Activated CD8-positive, alpha-beta memory T cell treated with anti-CD3 and anti-CD28 coated beads, Interleukin-2, amount 50 U/mL, for 48 hours (primary cell): ENCODE results near the gene PMPCA.
"Not testable (repeated sequence)": the region's sequence is repeated elsewhere in the genome, so short reads cannot be mapped to it uniquely, and the experiment has no call there.

Experiments used
- DNase-seq: peaks from one replicate; pipeline ENCODE4 v3.0.0-alpha.2; 2020

Gene PMPCA

DNA sequence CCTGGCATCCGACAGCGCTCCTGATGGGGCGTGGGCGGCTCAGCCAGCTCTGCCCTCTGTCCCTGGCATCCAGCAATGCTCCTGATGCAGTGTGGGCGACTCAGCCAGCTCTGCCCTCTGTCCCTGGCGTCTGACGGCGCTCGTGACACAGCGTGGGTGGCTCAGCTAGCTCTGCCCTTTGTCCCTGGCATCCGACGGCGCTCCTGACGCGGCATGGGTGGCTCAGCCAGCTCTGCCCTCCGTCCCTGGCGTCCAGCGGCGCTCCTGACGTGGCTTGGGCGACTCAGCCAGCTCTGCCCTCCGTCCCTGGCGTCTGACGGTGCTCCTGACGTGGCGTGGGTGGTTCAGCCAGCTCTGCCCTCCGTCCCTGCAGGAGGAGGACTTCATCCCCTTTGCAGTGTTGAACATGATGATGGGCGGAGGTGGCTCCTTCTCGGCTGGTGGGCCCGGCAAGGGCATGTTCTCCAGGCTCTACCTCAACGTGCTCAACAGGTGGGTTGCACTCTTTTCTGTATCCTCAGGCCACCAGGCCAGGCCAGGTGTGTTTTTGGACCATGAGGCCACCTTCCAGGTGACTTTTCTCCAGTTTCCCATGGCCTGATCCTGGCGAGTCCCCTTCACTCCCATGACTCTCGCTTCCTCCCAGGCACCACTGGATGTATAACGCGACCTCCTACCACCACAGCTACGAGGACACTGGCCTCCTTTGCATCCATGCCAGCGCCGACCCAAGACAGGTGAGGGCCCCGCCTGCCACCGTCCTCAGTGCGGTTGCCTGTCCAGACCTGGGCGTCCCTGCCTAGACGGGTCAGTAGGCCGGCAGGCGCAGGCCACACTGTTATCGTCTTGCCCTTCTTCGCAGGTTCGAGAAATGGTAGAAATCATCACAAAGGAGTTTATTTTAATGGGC is 8.0 kb downstream of the PMPCA start:
- no peak for DNase-seq

DNA sequence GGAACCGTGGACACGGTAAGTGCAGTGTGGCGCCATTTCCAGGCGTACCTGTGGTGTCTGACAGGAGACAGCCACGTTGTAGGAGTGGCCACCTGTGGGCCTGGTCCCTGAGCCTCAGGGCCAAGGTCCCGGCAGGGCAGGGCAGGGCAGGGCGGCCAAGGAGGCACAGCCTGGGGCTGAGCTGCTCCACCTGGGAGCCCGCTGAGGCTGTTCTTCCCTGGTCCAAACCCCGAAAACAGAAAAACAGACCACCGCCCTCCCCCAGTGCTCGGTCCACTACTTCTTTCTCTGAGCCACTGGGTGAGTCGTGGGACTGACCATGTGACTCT is 8.6 kb downstream of the PMPCA start:
- no peak for DNase-seq

DNA sequence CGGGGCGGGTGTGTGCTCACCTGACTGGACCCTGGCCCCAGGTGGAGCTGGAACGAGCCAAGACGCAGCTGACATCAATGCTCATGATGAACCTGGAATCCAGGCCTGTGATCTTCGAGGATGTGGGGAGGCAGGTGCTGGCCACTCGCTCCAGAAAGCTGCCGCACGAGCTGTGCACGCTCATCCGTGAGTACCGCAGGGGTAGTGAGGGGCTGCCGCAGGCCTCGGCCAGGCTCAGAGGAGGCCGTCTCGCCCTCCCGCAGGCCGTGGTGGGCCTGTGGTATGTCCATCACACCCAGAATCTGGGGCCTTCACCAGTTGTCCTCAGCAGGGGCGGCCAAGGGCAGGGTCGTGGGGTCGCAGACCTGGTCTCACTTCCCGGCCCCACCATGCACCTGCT is 11.3 kb downstream of the PMPCA start:
- no peak for DNase-seq

DNA sequence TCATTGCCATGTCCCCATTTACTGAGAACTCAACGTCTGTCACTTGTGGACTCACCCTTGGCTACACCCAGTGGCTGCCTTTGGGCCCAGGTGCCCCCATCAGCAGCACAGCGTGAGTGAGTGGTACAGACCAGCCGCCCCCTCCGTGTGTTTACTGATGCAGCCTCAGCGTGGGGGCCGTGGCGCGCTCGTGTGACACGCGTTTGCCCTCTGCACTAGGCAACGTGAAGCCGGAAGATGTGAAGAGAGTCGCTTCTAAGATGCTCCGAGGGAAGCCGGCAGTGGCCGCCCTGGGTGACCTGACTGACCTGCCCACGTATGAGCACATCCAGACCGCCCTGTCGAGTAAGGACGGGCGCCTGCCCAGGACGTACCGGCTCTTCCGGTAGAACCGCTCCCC is 12.4 kb downstream of the PMPCA start:
- DNase-seq: no peak

GRCh38 chr9:136423432-136424146 is 13.1 kb downstream of the PMPCA start:
- DNase-seq: no peak

- DNase-seq: no peak
Measured at GRCh38 chr9:136424750-136425362, 14.4 kb downstream of the PMPCA start.

GRCh38 chr9:136425367-136425766 is 14.9 kb downstream of the PMPCA start:
- DNase-seq: not testable (repeated sequence)

GRCh38 chr9:136426787-136427186 is 16.3 kb downstream of the PMPCA start:
- no peak for DNase-seq

DNA sequence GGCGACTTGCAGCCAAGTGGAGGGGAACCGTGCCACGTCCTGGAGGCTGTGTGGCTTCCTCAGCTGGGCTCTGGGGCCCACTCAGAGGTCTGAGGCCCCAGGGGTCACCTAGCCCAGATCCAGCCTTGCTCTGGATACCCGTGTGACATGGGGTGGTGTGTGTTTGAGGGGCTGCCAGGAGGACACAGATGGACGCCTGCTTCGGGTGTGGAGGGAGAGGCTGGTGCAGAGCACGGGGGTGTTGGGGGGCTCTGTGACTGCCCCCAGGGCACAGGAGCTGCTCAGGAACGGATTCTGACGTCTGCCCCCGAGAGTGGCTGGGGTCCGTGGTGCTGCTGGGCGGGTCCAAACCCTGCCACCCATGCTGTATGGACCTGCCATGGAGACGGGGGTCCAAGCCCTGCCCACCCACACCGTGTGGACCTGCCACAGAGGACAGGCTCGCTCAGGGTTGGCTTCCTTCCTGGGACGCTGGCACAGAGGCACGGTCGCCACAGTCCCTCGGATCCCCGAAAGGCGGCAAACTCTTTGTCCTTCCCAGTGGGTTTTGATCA is 18.7 kb downstream of the PMPCA start:
- DNase-seq: no peak

- DNase-seq: no peak
Measured at GRCh38 chr9:136429683-136430491, 19.4 kb downstream of the PMPCA start.

- no peak for DNase-seq
Measured at GRCh38 chr9:136430588-136431234, 20.3 kb downstream of the PMPCA start.

DNA sequence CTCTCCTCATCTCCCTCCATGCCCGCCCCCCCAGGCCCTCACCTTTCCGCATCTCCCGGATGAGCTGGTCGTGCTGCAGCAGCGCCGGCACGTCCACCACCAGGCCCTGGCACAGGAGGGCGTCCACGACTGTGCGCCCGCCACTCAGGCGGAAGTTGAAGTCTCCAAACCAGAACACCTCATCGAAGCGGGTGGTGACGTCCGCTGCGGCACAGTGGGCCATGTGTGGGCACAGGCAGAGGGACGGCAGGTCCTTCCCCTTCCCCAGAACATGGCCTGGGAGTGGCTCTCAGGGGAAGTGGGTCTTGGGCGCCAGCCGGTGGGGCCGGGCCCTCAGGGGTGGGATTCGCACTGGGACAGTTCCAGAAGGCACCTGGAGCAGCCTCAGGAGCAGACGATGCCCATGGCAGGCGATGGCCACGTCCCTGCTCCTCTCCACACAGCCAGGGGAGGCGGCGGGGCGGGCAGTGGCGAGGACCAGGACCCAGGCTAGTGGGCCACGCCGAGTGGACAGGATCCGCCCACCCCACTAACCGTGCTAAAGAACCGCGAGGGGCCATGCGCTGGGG is 21.4 kb downstream of the PMPCA start:
- no peak for DNase-seq

GRCh38 chr9:136432591-136432990 is 22.1 kb downstream of the PMPCA start:
- DNase-seq: no peak

DNA sequence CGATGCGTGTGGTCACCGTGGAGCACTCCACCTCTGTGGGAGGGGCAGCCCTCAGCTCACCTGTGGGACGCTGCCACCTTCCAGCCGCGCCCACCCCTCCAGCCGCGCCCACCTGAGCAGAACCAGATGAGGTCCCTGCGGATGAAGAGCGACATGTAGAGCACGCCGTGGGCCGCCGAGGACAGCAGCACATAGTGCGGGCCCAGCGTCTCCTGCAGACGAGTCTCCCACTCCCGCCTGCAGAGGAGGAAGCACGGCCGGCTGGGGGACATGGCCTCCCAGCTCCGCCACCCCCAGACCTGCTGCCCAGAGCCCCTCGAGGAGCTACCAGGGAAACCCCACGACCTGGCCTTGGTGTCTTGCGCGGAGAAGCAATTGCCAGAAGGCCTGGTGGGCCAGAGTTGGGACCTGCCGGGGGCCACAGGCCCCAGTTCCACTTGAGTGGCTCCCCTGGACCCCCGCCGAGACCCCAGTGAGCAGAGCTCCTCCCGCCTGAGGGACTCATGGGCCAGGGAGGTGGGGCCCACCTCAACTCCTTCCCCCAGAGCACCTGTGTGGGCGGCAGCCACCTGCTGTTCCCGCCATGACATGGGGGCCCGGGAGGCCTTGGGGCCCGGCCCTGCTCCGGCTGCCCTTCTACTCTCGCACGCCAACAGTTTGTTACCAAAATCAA is 22.7 kb downstream of the PMPCA start:
- DNase-seq: no peak

DNA sequence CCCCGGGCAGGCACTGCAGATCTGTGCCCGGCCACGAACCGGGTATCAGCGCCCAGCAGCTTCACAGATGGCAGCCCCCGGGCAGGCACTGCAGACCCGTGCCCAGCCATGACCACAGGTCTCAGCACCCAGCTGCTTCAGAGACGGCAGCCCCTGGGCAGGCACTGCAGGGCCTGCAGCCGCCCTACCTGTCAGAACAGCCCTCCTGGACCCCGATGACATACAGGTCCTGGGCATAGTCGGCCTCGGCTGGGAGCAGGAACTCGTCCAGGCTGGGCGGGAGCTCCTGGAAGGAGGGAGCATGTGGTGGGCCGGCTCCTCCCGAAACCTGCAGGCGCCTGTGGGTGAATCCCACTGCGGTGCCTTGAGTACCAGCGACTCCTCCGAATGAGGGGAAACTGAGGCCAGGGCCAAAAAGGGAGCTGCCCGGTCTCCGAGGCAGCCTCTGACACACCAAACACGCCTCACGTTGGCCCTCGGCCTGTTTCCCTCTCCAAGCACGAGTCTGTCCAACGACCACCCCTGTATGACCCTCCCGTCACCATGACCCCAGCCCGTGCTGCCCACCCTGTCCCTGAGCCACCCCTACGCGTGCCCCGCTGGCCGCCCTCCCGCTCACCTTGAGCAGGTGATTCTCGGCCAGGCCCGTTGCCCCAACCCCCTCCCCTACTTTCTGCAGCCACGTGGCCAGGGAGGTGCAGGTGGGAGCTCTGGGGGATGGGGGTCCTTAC is 23.6 kb downstream of the PMPCA start:
- no peak for DNase-seq

- no peak for DNase-seq
Measured at GRCh38 chr9:136434580-136435169, 24.2 kb downstream of the PMPCA start.

GRCh38 chr9:136436055-136436634 is 25.7 kb downstream of the PMPCA start:
- no peak for DNase-seq

- DNase-seq: no peak
Measured at GRCh38 chr9:136437430-136437829, 27.0 kb downstream of the PMPCA start.

DNA sequence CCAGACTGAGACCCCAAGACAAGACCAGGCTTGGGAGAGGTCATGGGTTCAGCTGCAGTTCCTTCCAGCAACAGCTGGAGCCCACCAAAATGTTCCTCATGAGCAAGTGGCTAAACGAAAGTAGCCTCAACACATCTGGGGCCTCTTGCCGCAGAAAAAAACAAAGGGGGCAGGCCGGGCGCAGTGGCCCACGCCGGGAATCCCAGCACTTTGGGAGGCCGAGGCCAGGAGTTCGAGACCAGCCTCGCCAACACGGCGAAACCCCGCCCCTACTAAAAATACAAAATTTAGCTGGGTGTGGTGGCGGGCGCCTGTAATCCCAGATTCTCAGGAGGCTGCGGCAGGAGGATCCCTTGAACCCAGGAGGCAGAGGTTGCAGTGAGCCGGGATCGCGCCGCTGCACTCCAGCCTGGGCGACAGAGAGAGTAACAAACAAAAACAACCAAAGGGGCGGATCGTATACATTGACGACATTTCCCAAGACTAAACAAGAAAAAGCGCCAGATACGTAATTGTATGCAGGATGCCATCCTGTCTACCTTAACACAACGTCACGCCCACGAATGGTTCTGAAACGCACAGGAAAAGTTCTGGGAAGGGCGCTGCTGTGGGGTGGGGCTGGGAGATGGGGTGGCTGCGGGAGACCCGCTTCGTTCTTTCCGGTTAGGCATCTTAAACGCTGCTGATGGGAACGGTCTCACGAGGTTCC is 27.5 kb downstream of the PMPCA start:
- DNase-seq: no peak
